CMK (cell line): ENCODE measurements around the gene LHCGR.
"Not testable (repeated sequence)": the region's sequence is repeated elsewhere in the genome, so short reads cannot be mapped to it uniquely, and the experiment has no call there.

Experiments used
- DNase-seq: peaks from one replicate; pipeline ENCODE4 v3.0.0-alpha.2; 2010; ENCODE audit warnings: low read depth

Gene LHCGR

DNA sequence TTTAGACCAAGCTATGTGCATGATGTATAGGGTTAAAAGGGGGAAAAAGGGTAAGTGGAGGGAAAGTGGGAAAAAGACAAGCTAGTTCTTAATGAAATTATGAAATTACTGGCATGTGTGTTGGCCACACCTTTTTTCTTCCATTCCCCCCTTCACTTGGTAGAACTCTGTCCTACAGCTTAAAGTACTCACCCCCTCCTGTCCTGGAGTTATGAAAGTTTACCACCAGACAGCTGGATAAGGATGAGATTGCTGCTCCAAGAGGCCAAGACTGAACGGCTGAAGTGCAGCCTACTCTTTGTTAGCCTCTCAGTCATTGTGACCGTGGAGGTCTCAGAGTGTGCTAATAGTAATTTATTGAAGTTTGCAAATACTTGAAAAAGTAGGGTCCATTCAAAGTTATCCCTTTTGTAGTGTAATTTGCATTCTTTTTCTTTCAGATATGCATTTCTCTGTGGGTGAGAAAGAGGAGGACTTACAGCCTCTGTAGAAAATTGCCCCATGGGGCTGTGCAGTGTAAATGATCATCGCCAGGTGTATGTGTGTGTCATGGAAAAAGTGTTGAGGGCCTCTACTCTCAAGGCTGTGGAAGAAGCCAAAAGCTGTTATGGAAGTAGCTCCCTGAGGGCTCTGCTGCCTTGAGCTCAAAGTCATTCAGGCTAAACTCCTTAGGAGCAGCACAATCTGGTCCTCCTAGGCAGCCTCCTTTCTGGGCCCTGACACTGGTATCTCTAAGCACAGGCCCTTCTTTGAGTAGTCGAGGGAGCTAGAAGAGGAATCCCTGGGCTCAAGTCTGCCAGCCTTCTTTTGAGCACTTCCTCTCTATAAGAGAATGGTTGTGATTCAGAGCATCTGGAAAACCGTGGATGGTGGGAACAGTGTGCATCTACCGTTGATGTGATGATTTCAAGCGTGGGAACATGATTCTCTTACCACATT, 46.2 kb downstream of the LHCGR start:
- no peak for DNase-seq

DNA sequence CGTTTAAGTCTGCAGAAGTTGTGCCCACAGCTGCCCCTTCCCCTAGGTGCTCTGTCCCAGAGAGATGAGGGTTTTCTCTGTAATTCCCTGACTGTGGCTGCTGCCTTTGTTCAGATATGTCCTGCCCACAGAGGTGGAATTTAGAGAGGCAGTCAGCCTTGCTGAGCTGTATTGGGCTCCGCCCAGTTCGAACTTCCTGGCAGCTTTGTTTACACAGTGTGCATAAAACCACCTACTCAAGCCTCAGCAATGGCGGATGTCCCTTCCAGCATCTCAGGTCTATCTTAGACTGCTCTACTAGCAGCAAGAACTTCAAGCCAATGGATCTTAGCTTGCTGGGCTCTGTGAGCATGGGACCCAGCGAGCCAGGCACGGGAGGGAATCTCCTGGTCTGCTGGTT, 48.1 kb downstream of the LHCGR start:
- no peak for DNase-seq

DNA sequence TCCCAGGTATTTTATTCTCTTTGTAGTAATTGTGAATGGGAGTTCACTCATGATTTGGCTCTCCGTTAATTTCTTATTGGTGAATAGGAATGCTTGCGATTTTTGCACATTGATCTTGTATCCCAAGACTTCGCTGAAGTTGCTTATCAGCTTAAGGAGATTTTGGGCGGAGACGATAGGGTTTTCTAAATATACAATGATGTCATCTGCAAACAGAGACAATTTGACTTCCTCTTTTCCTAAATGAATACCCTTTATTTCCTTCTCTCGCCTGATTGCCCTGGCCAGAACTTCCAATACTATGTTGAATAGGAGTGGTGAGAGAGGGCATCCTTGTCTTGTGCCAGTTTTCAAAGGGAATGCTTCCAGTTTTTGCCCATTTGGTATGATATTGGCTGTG, 51.9 kb downstream of the LHCGR start:
- DNase-seq: not testable (repeated sequence)

DNA sequence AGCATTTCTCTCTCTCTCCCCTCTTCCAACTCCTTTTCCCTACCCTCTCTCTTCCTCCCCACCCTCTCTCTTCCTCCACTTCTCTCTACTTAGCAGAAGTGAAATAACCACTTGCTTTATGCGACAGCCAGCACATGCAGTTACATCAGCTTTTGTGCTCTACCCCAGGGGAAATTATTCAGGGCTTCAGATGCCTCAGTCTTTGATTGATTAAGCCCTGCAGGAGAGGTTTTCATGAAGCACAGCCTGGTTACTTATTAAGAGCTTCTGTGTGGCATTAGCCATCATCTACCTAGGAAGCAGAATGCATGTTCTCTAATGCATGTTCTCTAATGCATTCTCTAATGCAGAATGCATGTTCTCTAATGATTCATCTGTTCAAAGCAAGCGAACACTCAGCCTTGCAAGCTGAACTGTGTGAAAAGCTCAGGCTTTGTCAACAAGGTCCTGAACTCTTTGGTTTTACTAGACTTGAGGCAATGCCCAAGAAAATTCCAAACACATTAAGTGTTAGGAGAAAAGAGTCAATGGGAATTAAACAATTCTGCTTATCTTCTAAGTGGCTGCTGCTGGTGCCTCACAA, 56.1 kb downstream of the LHCGR start:
- DNase-seq: no peak

DNA sequence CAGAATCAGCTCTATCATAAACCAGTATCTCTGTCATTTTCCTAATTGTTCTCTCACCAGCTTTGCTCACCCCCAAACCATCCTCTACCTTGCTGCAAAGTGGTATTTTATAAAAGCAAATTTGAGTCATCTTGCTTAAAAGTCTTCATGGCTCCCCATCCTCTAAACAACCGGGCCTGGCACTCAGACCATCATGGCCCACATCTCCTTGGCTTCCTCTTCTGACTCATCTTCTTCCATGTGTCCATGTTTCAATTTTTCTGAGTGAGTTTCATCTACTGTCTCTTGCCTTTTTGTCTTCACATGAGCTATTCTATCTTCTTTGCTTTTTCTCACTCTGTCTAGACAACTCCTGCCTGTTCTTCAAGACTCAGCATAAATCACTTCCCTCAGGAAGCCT, 58.6 kb downstream of the LHCGR start:
- DNase-seq: no peak

DNA sequence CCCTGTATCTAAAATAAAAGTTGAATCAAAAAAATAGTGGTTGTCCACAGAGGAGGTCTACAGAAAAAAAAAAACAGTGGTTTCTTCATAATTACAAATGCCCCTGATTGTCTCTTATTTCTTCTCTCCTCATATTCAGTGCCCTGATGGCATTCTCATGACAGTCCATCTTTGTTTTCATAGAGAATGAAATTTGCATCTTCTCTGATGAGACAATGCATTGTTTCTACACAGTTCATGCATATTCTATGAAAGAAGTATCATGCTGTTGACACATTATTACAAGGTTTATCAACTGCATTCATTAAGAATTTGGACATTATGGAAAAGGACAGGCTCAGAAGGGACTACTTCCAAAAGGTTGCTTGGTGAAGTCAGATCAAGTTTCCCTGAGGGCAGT, 59.5 kb downstream of the LHCGR start:
- DNase-seq: no peak

DNA sequence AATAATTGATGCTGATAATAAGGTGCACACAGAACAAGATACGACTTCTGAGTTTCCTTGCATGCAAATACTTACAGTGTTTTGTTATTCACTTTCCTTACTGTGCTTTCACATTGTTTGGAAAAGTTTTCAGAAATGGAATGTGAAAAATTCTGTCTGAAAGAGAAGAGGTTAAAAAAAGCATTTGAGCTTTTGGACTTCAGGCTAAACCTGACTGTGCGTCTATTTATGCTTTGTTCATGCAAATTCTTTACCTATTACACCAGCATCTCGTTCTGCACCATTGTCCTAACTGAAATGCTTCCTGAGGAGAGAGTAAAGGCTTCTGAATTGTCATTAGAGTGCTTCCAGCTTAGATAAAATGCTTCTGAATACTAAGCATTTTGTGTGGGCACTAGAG, 61.4 kb downstream of the LHCGR start:
- no peak for DNase-seq

DNA sequence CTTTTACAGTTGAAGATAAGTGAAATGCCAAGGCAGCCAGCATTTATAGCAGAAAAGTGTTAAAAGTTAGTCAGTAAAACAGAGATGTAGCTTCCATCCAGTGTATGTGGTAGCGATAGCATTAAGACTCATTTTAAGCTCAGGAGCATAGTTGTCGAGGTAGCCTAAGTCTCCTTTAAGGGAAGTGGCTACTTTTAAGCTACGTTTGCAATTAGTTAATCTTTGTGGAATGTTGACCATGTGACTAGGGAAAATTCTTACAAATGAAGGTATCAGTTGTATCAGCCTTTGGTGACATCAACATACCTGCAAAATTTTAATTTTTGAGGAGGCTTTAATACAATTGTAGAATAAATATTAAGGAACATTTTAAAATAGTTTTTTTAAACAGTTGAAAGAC, 61.9 kb downstream of the LHCGR start:
- no peak for DNase-seq

DNA sequence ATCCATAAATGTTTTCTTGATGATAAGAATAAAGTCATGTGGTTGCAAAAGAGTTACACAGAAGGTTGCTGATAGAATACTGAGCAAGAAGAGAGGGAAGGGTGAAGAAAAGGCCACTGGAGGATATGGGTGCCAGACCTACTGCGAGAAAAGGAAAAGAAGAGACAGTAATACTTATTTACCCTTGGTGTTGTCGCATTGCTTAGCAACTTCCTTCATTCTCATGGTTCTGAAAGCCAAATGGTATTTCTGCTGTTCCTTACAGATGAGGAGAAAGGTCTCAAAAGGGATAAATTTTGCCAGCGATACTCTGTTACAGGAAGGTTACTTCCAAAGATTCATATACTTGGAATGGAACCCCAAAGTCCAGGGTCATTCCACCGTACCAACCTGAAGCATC, 62.5 kb downstream of the LHCGR start:
- no peak for DNase-seq

DNA sequence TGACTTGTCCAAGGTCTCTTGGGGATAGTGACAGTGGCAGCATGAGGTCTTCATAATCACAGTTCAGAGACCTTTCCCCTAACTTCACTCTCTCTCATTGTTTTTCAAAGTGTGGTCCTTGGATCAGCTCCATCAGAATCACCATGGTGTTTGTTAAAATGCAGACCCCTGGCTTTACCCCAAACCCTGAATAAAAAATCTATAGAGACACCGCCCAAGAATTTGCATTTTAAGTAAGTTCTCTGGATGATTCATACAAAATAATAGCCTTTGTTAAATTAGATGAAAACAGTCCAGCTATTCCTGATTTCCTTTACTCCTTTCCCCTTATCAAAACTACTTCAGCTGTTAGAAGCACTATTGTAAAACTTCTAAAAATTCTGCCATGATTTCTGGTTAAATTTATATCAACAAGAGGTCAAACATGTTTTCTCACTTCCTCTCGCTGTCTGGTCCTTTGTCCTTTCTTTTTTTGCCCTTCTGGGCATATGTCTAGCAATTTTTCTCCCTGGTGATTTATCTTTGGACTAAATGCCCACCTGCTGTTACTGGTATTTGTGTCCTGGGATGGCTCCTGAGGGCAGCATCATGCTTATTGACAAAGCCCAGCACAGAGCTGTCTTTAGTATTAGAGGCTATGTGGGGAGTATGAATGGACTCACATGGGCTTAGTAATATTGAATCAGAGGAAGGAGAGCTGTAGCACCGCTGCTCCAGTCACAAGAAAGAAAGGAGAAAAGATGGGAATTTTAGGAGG, 63.4 kb downstream of the LHCGR start:
- no peak for DNase-seq

DNA sequence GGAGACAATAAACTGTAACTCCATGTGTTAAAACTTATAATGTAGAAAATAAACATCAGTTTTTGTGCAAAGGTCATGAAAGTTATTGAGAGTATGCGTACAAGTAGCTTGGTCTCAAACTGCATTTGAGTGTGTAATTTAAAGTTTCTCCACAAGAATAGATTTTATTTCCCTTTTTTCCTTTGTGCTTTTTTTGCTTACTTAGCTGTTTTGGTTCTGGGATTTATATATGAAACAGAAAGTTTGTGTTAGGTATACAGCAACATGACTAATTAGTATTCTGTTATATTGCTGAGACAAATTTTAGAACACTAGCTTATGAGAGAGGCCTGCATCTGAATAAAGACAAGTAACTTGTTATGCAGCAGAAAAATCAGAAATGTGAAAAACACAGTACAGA, 70.4 kb downstream of the LHCGR start:
- DNase-seq: no peak

DNA sequence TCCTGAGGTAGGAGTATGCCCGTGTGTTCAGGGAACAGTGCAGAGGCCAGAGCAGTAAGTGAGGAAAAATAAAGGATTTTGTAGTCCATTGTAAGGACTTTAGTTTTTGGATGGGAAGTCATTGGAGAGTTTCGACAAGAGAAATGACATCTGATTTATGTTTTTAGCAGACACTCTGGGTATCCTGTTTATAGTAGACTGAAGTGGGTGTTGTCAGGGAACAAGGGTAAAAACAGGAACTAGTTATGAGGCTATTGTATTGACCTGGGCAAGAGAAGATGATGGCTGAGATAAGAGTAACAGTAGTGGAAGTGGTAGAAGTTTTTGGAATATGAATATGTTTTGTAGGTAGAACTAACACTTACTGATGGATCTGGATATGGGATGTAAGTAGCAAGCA, 78.1 kb downstream of the LHCGR start:
- no peak for DNase-seq

DNA sequence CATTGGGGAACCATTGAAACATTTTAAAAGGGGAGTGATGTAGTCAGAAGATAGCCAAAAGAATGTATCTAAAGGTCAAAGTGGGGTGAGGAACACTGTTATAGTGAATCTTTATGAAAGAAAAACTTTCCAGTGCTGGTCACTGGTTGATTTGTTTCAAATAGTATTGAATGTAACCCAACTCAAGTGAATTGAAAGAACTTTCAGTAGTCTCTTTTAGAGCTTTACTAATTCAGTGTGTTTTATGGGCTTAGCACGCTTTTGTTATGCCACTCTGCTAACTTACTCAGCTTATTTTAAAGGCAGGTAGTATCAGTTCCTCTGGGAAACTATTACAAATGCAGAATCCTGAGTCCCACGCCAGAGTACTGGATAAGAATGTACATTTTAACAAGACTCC, 80.6 kb downstream of the LHCGR start:
- DNase-seq: no peak

DNA sequence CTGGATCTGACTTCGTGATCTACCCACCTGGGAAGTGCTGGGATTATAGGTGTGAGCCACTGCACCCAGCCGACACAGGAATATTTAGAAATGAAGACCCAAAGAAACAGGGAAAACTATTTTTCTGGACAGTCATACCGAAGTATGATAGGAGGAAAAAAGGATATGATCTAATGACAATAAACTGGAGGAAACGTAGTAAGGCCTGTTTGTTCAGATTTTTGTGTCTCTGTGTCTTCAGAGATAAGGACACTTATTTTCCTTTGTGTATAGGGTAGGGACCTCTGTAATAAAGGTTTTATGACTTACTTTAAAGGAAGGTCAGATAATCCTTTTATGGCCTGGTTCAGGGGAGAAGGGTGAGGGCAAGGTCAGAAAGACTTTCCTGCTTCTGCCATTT, 81.9 kb downstream of the LHCGR start:
- no peak for DNase-seq

DNA sequence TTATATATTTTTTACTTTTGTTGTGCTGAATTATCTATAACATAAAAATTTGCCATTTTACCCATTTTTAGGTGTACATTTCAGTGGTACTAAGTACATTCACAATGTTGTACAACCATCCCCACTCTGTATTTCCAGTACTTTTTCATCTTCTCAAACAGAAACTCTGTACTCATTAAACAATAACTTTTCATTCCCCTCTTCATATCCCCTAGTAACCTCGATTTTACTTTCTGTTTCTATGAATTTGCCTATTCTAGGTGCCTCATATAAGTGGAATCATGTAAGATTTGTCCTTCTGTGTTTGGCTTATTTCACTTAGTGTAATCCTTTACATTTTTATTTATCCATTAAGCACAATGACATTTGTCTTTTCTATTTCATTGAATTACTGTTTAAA, 86.5 kb downstream of the LHCGR start:
- no peak for DNase-seq

DNA sequence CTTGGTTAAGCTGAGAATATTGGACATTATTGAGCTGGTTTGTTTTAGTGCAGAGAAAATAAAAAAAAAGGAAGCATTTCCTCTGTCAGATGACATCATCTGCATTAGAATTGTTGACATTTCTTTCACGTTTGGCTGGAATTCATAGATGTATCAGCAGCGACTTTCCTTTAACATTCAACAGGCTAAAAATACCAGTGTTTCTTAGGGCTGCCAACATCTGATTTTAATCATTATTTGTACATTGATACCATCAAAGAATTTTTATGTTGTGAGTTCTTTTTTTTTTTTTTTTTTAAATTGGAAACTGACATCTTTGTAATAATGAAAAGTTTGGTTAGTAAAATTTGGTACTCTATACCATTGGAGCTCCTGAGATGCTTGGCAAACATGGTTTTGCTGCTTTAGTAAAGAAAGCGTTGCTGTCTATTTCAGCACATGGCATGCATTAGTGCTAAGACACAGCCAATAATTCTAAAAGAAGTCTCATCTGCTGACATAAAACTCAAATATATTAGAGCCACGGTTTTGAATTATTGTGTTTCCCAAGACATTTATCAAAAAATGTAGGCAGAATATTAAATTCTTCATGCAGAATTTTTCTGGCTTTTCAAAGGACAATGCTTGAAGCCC, 104.2 kb downstream of the LHCGR start:
- no peak for DNase-seq

DNA sequence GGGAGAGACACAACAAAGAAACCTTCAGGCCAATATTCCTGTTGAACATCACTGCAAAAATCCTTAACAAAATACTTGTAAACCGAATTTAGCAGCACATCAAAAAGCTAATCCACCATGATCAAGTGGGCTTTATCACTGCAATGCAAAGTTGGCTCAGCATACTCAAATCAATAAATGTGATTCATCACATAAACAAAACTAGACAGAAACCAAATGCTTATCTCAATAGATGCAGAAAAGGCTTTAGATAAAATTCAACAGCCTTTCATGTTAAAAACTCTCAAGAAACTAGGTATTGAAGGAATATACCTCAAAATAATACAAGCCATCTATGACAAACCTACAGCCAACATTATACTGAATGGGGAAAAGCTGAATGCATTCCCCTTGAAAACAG, 117.3 kb downstream of the LHCGR start:
- DNase-seq: no peak
